ENCODE data around the gene GSTP1.
"Not testable (repeated sequence)": the region's sequence is repeated elsewhere in the genome, so short reads cannot be mapped to it uniquely, and the experiment has no call there.

GSTP1 gene

DNA sequence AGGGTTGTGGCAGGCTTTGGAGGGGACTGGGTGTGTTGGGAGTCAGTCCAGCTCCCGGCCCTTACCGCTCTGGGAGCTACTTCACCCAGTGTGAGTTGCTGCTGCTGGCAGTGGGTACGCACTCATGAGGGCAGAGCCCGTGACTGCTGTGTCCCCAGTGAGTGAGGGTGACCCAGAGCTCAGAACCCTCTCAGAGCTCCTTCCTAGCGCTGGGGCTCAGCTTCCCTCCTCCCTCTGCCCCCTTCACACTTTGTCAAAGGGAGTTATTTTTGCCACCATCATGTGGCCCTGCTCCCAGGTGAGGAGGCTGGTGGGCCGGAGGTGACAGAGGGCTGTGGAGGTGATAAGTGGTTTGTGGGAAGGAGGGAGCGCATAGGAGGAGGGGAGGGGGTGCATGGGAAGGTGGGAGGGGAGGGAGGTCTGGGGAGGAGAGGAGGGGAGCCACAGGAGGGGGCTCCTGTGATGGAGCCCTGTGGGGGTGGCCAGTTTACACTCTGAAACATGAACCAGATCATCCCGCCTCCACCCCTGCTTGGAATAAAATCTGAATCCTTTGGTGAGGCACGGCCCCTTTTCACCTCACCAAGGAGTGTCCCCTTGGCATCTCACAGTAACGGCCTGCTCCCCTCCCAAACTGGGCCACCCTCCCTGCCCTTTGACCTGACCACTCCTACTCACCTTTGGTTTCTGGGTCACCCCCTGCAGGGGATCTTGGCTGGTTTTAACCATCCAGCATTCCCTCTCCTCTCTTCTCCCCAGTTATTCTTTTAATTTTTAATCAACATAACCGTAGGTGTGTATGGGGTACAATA is 33.0 kb downstream of the GSTP1 start:
- FAIRE-seq: no peak

DNA sequence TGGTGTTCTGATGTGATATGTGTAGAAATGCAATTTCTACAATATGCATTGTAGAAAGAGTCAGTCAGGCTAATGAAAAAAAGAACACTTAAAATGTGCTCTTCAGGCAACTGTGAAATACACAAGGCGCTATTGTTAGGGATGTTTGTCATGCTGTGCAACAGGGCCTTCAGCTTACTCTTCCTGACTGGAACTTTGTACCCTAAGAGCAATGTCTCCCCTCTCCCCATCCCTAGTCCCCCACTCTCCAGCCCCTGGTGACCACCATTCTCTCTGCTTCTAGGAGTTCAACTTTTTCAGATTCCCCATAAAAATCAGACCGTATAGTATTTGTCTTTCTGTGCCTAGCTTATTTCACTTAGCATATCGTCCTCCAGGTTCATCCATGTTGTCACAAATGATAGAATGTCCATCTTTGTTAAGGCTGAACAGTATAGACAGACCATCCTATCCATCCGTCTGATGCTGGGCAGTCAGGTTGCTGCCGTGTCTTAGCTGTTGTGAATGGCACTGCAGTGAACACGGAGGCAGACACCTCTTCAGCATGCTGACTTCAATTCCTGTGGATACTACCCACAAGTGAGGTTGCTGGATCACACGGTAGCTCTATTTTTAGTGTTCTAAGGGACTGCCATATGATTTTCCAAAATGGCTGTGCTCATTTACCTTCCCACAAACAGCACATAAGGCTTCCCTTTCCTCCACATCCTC is 33.8 kb downstream of the GSTP1 start:
- no peak for FAIRE-seq

DNA sequence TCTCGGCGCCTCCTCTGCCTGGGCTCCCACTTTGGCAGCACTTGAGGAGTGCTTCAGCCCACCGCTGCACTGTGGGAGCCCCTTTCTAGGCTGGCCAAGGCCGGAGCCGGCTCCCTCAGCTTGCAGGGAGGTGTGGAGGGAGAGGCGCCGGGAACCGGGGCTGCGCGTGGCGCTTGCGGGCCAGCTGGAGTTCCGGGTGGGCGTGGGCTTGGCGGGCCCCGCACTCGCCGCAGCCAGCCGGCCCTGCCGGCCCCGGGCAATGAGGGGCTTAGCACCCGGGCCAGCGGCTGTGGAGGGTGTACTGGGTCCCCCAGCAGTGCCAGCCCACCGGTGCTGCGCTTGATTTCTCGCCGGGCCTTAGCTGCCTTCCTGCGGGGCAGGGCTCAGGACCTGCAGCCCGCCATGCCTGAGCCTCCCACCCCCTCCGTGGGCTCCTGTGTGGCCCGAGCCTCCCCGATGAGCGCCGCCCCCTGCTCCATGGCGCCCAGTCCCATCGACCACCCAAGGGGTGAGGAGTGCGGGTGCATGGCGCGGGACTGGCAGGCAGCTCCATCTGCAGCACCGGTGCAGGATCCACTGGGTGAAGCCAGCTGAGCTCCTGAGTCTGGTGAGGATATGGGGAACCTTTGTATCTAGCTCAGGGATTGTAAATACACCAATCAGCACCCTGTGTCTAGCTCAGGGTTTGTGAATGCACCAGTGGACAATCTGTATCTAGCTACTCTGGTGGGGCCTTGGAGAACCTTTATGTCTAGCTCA is 35.5 kb downstream of the GSTP1 start:
- FAIRE-seq: not testable (repeated sequence)

DNA sequence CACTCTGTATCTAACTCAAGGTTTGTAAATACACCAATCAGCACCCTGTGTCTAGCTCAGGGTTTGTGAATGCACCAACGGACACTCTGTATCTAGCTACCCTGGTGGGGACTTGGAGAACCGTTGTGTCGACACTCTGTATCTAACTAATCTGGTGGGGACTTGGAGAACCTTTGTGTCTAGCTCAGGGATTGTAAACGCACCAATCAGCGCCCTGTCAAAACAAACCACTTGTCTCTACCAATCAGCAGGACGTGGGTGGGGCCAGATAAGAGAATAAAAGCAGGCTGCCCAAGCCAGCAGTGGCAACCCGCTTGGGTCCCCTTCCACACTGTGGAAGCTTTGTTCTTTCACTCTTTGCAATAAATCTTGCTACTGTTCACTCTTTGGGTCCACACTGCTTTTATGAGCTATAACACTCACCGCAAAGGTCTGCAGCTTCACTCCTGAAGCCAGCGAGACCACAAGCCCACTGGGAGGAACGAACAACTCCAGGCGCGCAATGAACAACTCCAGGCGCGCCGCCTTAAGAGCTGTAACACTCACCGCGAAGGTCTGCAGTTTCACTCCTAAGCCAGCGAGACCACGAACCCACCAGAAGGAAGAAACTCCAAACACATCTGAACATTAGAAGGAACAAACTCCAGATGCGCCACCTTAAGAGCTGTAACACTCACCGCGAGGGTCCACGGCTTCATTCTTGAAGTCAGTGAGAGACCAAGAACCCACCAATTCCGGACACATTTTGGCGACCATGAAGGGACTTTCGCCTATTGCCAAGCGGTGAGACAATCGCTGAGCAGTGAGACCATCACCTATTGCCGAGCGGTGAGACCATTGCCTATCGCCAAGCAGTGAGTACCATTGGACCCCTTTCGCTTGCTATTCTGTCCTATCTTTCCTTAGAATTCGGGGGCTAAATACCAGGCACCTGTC is 36.3 kb downstream of the GSTP1 start:
- not testable (repeated sequence) for FAIRE-seq

- not testable (repeated sequence) for FAIRE-seq
Measured at GRCh38 chr11:67620621-67621020, 37.0 kb downstream of the GSTP1 start.

- FAIRE-seq: not testable (repeated sequence)
Measured at GRCh38 chr11:67621928-67622327, 38.3 kb downstream of the GSTP1 start.

DNA sequence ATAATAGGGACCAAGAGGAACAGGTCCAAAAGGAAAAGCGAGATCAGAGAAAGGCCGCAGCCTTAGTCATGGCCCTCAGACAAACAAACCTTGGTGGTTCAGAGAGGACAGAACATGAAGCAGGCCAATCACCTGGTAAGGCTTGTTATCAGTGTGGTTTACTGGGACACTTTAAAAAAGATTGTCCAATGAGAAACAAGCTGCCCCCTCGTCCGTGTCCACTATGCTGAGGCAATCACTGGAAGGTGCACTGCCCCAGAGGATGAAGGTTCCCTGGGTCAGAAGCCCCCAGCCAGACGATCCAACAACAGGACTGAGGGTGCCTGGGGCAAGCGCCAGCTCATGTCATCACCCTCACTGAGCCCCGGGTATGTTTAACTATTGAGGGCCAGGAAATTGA is 39.3 kb downstream of the GSTP1 start:
- FAIRE-seq: not testable (repeated sequence)

DNA sequence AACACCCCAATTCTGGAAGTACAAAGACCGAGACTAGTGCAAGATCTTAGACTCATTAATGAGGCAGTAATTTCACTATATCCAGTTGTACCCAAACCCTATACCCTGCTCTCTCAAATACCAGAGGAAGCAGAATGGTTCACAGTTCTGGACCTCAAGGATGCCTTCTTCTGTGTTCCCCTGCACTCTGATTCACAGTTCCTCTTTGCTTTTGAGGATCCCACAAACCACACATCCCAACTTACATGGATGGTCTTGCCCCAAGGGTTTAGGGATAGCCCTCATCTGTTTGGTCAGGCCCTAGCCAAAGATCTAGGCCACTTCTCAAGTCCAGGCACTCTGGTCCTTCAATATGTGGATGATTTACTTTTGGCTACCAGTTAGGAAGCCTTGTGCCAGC is 40.2 kb downstream of the GSTP1 start:
- FAIRE-seq: not testable (repeated sequence)

DNA sequence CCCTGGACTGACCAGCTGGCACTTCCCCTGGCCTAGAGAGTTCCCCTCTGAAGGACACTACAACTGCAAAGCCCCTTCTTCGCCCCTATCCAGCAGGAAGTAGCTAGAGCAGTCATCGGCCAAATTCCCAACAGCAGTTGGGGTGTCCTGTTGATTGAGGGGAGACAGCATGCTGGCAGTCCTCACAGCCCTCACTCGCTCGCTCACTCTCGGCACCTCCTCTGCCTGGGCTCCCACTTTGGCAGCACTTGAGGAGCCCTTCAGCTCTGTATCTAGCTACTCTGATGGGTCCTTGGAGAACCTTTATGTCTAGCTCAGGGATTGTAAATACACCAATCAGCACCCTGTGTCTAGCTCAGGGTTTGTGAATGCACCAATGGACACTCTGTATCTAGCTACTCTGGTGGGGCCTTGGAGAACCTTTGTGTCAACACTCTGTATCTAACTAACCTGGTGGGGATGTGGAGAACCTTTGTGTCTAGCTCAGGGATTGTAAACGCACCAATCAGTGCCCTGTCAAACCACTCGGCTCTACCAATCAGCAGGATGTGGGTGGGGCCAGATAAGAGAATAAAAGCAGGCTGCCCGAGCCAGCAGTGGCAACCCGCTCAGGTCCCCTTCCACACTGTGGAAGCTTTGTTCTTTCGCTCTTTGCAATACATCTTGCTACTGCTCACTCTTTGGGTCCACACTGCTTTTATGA is 42.7 kb downstream of the GSTP1 start:
- FAIRE-seq: not testable (repeated sequence)

DNA sequence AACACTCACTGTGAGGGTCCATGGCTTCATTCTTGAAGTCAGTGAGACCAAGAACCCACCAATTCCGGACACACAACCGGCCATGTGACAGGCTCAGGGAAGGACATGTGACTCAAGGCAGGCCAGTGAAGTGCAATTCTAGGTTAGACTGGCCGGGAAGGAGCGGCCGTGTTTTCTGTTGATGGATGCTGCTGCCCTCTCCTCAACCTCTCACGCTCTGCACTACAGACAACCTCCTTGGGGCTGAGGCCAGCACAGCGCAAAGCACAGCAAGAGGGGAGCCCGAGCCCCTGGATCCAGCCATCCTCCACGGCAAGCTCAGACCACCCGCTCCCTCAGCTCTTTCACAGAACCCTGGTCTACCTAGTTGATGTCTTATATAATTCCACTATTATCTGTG is 43.4 kb downstream of the GSTP1 start:
- FAIRE-seq: no peak

GRCh38 chr11:67627441-67627811 is 43.8 kb downstream of the GSTP1 start:
- no peak for FAIRE-seq

- no peak for FAIRE-seq
Measured at GRCh38 chr11:67627812-67628624, 44.4 kb downstream of the GSTP1 start.

DNA sequence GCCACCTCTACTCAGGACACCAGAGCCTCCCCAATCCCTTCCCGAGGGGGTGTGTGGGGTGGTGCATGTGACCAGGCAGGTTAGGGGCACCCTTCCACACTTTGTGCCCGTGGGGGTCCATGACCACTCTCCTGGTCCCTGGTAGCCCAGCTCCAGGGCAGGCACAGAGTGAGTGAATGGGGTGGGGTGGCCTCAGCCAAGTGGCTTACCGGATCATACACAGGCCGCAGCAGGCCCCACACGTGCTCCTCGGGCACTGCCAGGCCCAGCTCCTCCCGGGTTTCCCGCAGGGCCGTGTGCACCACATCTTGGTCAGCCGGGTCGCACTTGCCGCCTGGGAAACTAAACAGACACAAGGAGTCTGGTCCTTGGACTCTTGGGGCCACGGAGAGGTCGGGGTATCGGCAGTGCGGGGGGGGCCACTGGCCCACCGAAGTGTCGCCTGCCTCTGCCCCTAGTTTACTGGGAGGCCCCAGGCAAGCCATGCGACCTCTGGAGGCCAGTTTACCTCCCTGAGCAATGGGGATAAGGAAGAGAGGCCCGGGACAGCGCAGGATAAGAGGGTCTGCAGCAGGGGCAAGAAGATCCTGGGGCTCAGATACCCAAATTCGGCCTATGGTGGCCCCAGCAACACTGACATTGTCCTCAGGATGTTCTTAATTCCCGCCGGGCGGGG is 45.2 kb downstream of the GSTP1 start:
- FAIRE-seq: no peak

GRCh38 chr11:67629386-67630227 is 46.0 kb downstream of the GSTP1 start, which contains the start of gene NUDT8:
Gene NUDT8 (minus strand): TSS chr11:67629937. CDS start chr11:67629911, 26 bp downstream.
- no peak for FAIRE-seq

- FAIRE-seq: no peak
Measured at GRCh38 chr11:67630228-67630942, 46.8 kb downstream of the GSTP1 start.

DNA sequence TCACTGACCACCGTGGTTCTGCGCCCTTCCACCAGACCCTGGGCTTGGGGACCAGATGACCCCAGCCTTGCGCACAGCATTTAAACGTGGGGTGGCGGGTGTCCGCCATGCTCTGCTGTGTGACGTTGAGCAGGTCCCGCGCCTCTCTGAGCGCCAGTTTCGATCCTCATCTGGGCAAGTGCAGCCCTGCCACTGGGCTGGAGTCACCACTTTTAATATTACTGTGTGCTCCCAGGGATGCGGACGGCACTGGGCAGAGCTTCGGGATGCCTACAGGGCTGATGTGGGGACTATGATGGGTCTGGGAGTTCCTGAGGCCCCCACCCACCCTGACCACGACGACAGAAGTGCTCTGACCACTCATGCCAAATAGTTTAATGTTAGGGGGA is 47.3 kb downstream of the GSTP1 start:
- FAIRE-seq: no peak

GRCh38 chr11:67631411-67631810 is 47.8 kb downstream of the GSTP1 start:
- no peak for FAIRE-seq

DNA sequence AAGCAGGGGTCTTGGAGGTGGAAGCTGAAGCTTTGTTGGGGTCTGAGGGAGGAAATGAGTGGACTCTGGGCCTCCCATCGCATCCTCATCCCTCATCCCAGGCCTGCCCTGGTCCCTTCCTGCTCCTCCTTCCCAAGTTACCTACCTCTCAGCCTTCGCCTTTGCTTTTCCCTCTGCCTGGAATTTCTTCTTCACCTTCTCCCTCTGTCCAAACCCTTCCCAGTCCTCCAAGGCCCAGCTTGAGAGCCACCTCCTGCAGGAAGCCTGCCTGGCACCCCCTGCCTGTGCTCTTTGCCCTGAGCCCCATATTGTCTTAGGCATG is 48.2 kb downstream of the GSTP1 start:
- FAIRE-seq: no peak
